C4-2B (cell line): Measurements from ENCODE around the gene CDKAL1.

Experiments
- ZFX ChIP-seq: fragments of 450-650 bp; IDR thresholded peaks from 2 replicates; pipeline ENCODE4 v1.6.1; 2017
- TF ChIP-seq, protein P1 (sequence below): fragments of 450-650 bp; conservative IDR thresholded peaks from 2 replicates; pipeline ENCODE4 v1.5.1; 2017; ENCODE audit warnings: mild to moderate bottlenecking

DNA sequence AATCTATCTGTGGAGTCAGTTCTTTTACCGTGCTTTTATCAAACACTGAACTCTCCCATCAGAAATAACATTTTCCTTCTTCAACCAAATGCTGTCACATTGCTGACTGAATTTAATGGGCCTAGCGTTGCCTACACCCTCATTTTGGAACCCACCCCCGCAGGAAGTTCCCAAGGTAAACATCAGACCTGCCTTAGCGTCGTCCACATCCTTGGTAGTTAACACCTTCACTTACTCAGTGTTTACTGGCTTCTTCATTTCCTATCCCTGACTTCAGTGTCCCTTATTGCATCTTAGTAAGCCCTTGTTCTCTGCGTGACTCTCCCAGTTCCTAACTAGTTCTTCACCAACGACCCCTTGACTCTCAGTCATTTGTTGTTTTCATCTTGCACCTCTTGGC lies 567.9 kb downstream of the CDKAL1 start:
- TF ChIP-seq, protein P1, sequence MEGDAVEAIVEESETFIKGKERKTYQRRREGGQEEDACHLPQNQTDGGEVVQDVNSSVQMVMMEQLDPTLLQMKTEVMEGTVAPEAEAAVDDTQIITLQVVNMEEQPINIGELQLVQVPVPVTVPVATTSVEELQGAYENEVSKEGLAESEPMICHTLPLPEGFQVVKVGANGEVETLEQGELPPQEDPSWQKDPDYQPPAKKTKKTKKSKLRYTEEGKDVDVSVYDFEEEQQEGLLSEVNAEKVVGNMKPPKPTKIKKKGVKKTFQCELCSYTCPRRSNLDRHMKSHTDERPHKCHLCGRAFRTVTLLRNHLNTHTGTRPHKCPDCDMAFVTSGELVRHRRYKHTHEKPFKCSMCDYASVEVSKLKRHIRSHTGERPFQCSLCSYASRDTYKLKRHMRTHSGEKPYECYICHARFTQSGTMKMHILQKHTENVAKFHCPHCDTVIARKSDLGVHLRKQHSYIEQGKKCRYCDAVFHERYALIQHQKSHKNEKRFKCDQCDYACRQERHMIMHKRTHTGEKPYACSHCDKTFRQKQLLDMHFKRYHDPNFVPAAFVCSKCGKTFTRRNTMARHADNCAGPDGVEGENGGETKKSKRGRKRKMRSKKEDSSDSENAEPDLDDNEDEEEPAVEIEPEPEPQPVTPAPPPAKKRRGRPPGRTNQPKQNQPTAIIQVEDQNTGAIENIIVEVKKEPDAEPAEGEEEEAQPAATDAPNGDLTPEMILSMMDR, result no peak
- no peak for TF ChIP-seq ZFX
